HepG2 (cell line): ENCODE measurements around the gene PLXDC2. TPM values are rescaled to one million over a fixed set of nuclear protein-coding genes. Genes with fewer than 3 reads are reported as not detected.

Experiments used
- ATAC-seq: fragments of 200-7000 bp; cut with Tn5 transposase; 3 replicates; pipeline ENCODE4 v1.9.1; 2020; ENCODE audit warnings: mild to moderate bottlenecking, moderate library complexity
- BruUV-seq: library from RNA; stranded (reverse); fragments of 400-500 nt; replicated peaks from 2 replicates; lab custom pipeline; 2021; lab: Mats Ljungman, UMichigan
- CTCF ChIA-PET: fragments of 300-600 bp; formaldehyde crosslinking; extraction: SDS; loops from one replicate; lab custom pipeline; 2021; ENCODE audit warnings: low total read pairs, inconsistent platforms, low intra/inter-chr PET ratio; lab: Yijun Ruan, JAX
- POLR2A ChIA-PET: fragments of 350-600 bp; sonication (Branson Sonifier 250); formaldehyde crosslinking; loops from one replicate; lab custom pipeline; 2020; ENCODE audit warnings: antibody characterized with exemption, inconsistent platforms; lab: Yijun Ruan, JAX
- DNase-seq: peaks from one replicate; pipeline ENCODE4 v3.0.0-alpha.2; 2015; ENCODE audit warnings: low spot score
- FAIRE-seq: peaks from 3 replicates; lab custom pipeline; 2011; peaks lifted over from hg19 to GRCh38; lab: Jason Lieb, UNC
- H2AFZ ChIP-seq: one replicate; pipeline ENCODE4 v1.6.1; 2011; ENCODE audit warnings: low read length, inconsistent platforms
- H3K27ac ChIP-seq: fragments of 300-600 bp; 3 replicates; pipeline ENCODE4 v1.8.0; 2011; ENCODE audit warnings: mixed run types, mild to moderate bottlenecking, mixed read lengths, low read length, inconsistent platforms; ENCODE audit not compliant: insufficient read depth; ENCODE audit errors: extremely low read length
- H3K27me3 ChIP-seq, 2 experiments: fragments of 200-600 bp in 1 of 2; 2 replicates in 1 of 2; 3 replicates in 1 of 2; pipeline versions ENCODE4 v1.6.0 to v1.8.0; 2011; ENCODE audit warnings: low read length in 2 of 2, mild to moderate bottlenecking in 2 of 2, moderate library complexity in 2 of 2, inconsistent platforms in 1 of 2; ENCODE audit not compliant: insufficient read depth in 2 of 2, control insufficient read depth in 1 of 2
- H3K36me3 ChIP-seq, 2 experiments: fragments of 200-600 bp in 1 of 2; replicated peaks in 1 of 2; 2 replicates in 1 of 2; 3 replicates in 1 of 2; pipeline versions ENCODE4 v1.5.1 to v1.8.0; 2011; ENCODE audit warnings: low read length in 2 of 2, inconsistent platforms in 1 of 2; ENCODE audit not compliant: insufficient read depth in 2 of 2, control insufficient read depth in 1 of 2
- H3K4me1 ChIP-seq: 2 replicates; pipeline ENCODE4 v1.5.1; 2012; ENCODE audit warnings: low read length, inconsistent platforms; ENCODE audit not compliant: insufficient read depth
- H3K4me2 ChIP-seq: 2 replicates; pipeline ENCODE4 v1.6.0; 2011; ENCODE audit warnings: low read depth, low read length, inconsistent platforms
- H3K4me3 ChIP-seq, 3 experiments: fragments of 200-600 bp in 1 of 3; sonication (generic), shearing (Covaris generic) in 1 of 3; replicated peaks in 1 of 3; 2 replicates each; pipeline ENCODE4 v1.5.1; 2011 to 2016; ENCODE audit warnings: low read length in 3 of 3, inconsistent platforms in 2 of 3, low read depth in 2 of 3, mild to moderate bottlenecking in 2 of 3, control low read depth in 1 of 3, mixed read lengths in 1 of 3; ENCODE audit not compliant: insufficient read depth in 1 of 3
- H3K79me2 ChIP-seq: one replicate; pipeline ENCODE4 v1.6.1; 2011; ENCODE audit warnings: low read length, inconsistent platforms; ENCODE audit not compliant: insufficient read depth
- H3K9ac ChIP-seq: 2 replicates; pipeline ENCODE4 v1.6.0; 2011; ENCODE audit warnings: mild to moderate bottlenecking, low read depth, low read length, inconsistent platforms; ENCODE audit not compliant: insufficient read depth
- H3K9me3 ChIP-seq: 2 replicates; pipeline ENCODE4 v1.5.1; 2012; ENCODE audit warnings: mild to moderate bottlenecking, low read length
- H4K20me1 ChIP-seq: 2 replicates; pipeline ENCODE4 v1.6.0; 2011; ENCODE audit warnings: inconsistent platforms, mild to moderate bottlenecking, low read length, moderate library complexity; ENCODE audit not compliant: insufficient read depth
- ATM ChIP-seq: fragments of 450-650 bp; IDR thresholded peaks from 2 replicates; pipeline ENCODE4 v1.7.1; 2017; ENCODE audit warnings: mild to moderate bottlenecking, borderline replicate concordance
- FIP1L1 ChIP-seq: fragments of 200-400 bp; formaldehyde crosslinking; IDR thresholded peaks from 2 replicates; pipeline ENCODE4 v1.6.1; 2018; ENCODE audit warnings: low read depth, mild to moderate bottlenecking, low read length, moderate library complexity, borderline replicate concordance; ENCODE audit not compliant: insufficient read depth
- GATAD1 ChIP-seq: IDR thresholded peaks from 2 replicates; pipeline ENCODE4 v1.6.1; 2016; ENCODE audit warnings: missing genetic modification reagents, missing compliant biosample characterization
- HDAC6 ChIP-seq: fragments of 200-600 bp; sonication (generic); IDR thresholded peaks from 2 replicates; pipeline ENCODE4 v1.7.0; 2017; ENCODE audit warnings: mild to moderate bottlenecking, antibody characterized with exemption, low read length, low read depth
- KDM3A ChIP-seq: IDR thresholded peaks from 2 replicates; pipeline ENCODE4 v1.6.1; 2018; ENCODE audit warnings: low read depth, missing compliant biosample characterization
- MBD4 ChIP-seq: IDR thresholded peaks from 2 replicates; pipeline ENCODE4 v1.6.1; 2012; ENCODE audit warnings: low read length, inconsistent platforms, borderline replicate concordance
- PLRG1 ChIP-seq: fragments of 450-650 bp; conservative IDR thresholded peaks from 2 replicates; pipeline ENCODE4 v1.6.1; 2016
- SIN3A ChIP-seq: IDR thresholded peaks from 2 replicates; pipeline ENCODE4 v1.6.1; 2011; ENCODE audit warnings: low read depth, mild to moderate bottlenecking, control low read depth, low read length, borderline replicate concordance
- SP2 ChIP-seq: sonication (generic); formaldehyde crosslinking; IDR thresholded peaks from 2 replicates; pipeline ENCODE4 v1.5.1; 2020; ENCODE audit warnings: mild to moderate bottlenecking, missing genetic modification reagents
- ZFP37 ChIP-seq: sonication (generic); formaldehyde crosslinking; IDR thresholded peaks from 2 replicates; pipeline ENCODE4 v1.4.0; 2020; ENCODE audit warnings: missing genetic modification reagents, borderline replicate concordance
- ZFYVE20 ChIP-seq: sonication (generic); formaldehyde crosslinking; IDR thresholded peaks from 2 replicates; pipeline ENCODE4 v1.8.0; 2023; ENCODE audit warnings: low read depth, mild to moderate bottlenecking, moderate library complexity, missing genetic modification reagents, borderline replicate concordance
- ZNF549 ChIP-seq: sonication (generic); formaldehyde crosslinking; IDR thresholded peaks from 2 replicates; pipeline ENCODE4 v1.5.0; 2020; ENCODE audit warnings: missing genetic modification reagents
- ZNF550 ChIP-seq: sonication (generic); formaldehyde crosslinking; IDR thresholded peaks from 2 replicates; pipeline ENCODE4 v1.4.0; 2020; ENCODE audit warnings: mild to moderate bottlenecking, missing genetic modification reagents, borderline replicate concordance
- ZNF614 ChIP-seq: IDR thresholded peaks from 2 replicates; pipeline ENCODE4 v1.6.1; 2018; ENCODE audit warnings: missing biosample characterization, missing genetic modification reagents, inconsistent platforms, borderline replicate concordance
- in situ Hi-C: cut with HindIII; loops from 2 replicates; pipeline ENCODE4 v1.10.0; 2017; ENCODE audit warnings: low pct_unique_long_range_greater_than_20kb; ENCODE audit not compliant: extremely low pct_ligation_motif_present
- intact Hi-C: fragments of 100-400 bp; cut with micrococcal nuclease; formaldehyde crosslinking; loops from one replicate; pipeline ENCODE4 v1.10.0; 2022; ENCODE audit not compliant: unreplicated experiment
- polyA plus RNA-seq, 8 experiments: library from polyadenylated mRNA; depleted of rRNA in 3 of 8; stranded (reverse) in 7 of 8; unstranded in 1 of 8; fragments of >200 nt; fragmentation: Illumina TruSeq in 4 of 8; extraction: Trizol in 4 of 8; gene quantifications; 2 replicates each; pipeline versions ENCODE4 v1.2.1 to v1.2.3, GENCODE V29; 2011 to 2016; ENCODE audit warnings: low read depth in 4 of 8, missing spikeins in 1 of 8, mixed read lengths in 1 of 8; ENCODE audit not compliant: insufficient read depth in 1 of 8
- total RNA-seq, 5 experiments: library from RNA; depleted of rRNA; stranded (reverse); fragments of >200 nt; fragmentation: Illumina TruSeq; extraction: Trizol; gene quantifications; 2 replicates each; pipeline ENCODE4 v1.2.3, GENCODE V29; 2016; ENCODE audit warnings: low read depth in 1 of 5
- TF ChIP-seq, protein P1 (sequence below): IDR thresholded peaks from 2 replicates; pipeline ENCODE4 v1.6.1; 2016; ENCODE audit warnings: low read depth, missing genetic modification reagents, missing compliant biosample characterization

Gene PLXDC2
- total and polyA plus RNA-seq, 2 of the 13 experiments (the other 11 are each of a cell fraction or from before 2014, with no cell fraction given) = 2.1 to 2.4 TPM

GRCh38 chr10:19865676-19866075 is 49.4 kb downstream of the PLXDC2 start:
- ATAC-seq = no peak
- Histone ChIP-seq H3K4me3 (no peak overlapping the region), H3K9me3 (no peaks in the 10 kb centered on the region), H3K27ac (no peak overlapping the region), H3K4me1 (no peaks in the 10 kb centered on the region), H3K9ac (no peak overlapping the region), H3K4me2 (no peak overlapping the region), H3K27me3 (no peaks in the 10 kb centered on the region), H3K79me2 (no peaks in the 10 kb centered on the region), H4K20me1 (no peaks in the 10 kb centered on the region), H2AFZ (no peak overlapping the region), H3K36me3 (no peaks in the 10 kb centered on the region)
- intact Hi-C loops (no loop called here), in situ Hi-C loops (no loop called here)
- BruUV-seq = no TSS peak
- DNase-seq = no peak
- ChIA-PET CTCF (no interaction called here), POLR2A (no interaction called here)
- no peak for FAIRE-seq
- TF ChIP-seq ZNF549 (CRISPR knock-in tag) (no peak), SP2 (CRISPR knock-in tag) (no peak), FIP1L1 (no peak), ZNF614 (CRISPR knock-in tag) (no peak), ZFYVE20 (CRISPR knock-in tag) (no peak), PLRG1 (no peak), SIN3A (no peak), ATM (no peak), ZNF550 (no peak), GATAD1 (CRISPR knock-in tag) (no peak), ZFP37 (CRISPR knock-in tag) (no peak), KDM3A (no peak), HDAC6 (no peak), MBD4 (no peak)
- TF ChIP-seq, protein P1, sequence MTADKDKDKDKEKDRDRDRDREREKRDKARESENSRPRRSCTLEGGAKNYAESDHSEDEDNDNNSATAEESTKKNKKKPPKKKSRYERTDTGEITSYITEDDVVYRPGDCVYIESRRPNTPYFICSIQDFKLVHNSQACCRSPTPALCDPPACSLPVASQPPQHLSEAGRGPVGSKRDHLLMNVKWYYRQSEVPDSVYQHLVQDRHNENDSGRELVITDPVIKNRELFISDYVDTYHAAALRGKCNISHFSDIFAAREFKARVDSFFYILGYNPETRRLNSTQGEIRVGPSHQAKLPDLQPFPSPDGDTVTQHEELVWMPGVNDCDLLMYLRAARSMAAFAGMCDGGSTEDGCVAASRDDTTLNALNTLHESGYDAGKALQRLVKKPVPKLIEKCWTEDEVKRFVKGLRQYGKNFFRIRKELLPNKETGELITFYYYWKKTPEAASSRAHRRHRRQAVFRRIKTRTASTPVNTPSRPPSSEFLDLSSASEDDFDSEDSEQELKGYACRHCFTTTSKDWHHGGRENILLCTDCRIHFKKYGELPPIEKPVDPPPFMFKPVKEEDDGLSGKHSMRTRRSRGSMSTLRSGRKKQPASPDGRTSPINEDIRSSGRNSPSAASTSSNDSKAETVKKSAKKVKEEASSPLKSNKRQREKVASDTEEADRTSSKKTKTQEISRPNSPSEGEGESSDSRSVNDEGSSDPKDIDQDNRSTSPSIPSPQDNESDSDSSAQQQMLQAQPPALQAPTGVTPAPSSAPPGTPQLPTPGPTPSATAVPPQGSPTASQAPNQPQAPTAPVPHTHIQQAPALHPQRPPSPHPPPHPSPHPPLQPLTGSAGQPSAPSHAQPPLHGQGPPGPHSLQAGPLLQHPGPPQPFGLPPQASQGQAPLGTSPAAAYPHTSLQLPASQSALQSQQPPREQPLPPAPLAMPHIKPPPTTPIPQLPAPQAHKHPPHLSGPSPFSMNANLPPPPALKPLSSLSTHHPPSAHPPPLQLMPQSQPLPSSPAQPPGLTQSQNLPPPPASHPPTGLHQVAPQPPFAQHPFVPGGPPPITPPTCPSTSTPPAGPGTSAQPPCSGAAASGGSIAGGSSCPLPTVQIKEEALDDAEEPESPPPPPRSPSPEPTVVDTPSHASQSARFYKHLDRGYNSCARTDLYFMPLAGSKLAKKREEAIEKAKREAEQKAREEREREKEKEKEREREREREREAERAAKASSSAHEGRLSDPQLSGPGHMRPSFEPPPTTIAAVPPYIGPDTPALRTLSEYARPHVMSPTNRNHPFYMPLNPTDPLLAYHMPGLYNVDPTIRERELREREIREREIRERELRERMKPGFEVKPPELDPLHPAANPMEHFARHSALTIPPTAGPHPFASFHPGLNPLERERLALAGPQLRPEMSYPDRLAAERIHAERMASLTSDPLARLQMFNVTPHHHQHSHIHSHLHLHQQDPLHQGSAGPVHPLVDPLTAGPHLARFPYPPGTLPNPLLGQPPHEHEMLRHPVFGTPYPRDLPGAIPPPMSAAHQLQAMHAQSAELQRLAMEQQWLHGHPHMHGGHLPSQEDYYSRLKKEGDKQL = no peak
